ENCODE results near the gene ZNF74. TPM values are rescaled to one million over a fixed set of nuclear protein-coding genes. Genes with fewer than 3 reads are reported as not detected.

ZNF74 gene
- total and polyA plus RNA-seq, 2 experiments from 2014 or later, result 24.4 to 90.9 TPM

DNA sequence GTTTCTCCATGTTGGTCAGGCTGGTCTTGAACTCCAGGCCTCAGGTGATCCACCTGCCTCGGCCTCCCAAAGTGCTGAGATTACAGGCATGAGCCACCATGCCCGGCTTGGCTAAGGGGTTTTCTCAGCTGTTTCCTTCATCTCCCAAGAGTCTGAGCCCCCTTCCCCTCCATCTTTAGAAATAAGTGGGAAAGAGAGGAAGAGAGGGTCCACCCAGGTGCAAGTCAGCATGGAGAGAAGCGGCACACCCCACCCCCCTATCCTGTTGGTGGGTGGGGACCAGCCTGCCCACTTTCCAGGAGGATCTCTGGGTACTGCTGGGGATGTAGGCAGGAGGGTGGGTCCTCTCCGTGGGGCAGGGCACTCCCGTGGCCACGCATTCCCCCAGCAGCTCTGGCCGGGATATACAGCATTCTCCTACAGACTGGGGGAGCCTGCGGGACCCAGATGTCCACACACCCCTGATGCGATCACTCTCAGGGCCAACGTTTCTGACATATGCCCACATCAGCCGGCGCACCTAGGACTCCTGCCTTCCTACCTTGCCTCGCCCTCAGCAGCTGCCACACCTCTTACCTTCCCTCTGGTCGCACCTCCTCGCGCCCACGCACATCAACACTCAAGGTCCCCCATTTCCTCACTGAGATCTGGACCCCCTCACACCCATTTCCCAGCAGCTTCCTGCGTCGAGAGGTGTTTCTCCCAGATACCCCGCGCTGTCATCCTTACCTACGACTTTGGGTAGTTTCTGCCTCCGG is 34.7 kb downstream of the ZNF74 start:
- peaks cover 49% of the 10 kb centered on the region for H3K27me3 ChIP-seq
- TF ChIP-seq, protein P1, sequence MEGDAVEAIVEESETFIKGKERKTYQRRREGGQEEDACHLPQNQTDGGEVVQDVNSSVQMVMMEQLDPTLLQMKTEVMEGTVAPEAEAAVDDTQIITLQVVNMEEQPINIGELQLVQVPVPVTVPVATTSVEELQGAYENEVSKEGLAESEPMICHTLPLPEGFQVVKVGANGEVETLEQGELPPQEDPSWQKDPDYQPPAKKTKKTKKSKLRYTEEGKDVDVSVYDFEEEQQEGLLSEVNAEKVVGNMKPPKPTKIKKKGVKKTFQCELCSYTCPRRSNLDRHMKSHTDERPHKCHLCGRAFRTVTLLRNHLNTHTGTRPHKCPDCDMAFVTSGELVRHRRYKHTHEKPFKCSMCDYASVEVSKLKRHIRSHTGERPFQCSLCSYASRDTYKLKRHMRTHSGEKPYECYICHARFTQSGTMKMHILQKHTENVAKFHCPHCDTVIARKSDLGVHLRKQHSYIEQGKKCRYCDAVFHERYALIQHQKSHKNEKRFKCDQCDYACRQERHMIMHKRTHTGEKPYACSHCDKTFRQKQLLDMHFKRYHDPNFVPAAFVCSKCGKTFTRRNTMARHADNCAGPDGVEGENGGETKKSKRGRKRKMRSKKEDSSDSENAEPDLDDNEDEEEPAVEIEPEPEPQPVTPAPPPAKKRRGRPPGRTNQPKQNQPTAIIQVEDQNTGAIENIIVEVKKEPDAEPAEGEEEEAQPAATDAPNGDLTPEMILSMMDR (IDR thresholded peaks at IDR 0.05; ENCODE audit: low read depth, low read length), result no peak
- H3K4me3 ChIP-seq, result no peak overlapping the region
- H3K27ac ChIP-seq, result no peak overlapping the region
- H3K36me3 ChIP-seq, result peaks cover 3% of the 10 kb centered on the region
- peaks cover 7% of the 10 kb centered on the region for H3K4me1 ChIP-seq (ENCODE audit: low read depth)
- H3K9me3 ChIP-seq (ENCODE audit: low read depth), result no peaks in the 10 kb centered on the region
- no peak for DNase-seq (ENCODE audit: low read depth in 1 of 2, low spot score in 1 of 2)

DNA sequence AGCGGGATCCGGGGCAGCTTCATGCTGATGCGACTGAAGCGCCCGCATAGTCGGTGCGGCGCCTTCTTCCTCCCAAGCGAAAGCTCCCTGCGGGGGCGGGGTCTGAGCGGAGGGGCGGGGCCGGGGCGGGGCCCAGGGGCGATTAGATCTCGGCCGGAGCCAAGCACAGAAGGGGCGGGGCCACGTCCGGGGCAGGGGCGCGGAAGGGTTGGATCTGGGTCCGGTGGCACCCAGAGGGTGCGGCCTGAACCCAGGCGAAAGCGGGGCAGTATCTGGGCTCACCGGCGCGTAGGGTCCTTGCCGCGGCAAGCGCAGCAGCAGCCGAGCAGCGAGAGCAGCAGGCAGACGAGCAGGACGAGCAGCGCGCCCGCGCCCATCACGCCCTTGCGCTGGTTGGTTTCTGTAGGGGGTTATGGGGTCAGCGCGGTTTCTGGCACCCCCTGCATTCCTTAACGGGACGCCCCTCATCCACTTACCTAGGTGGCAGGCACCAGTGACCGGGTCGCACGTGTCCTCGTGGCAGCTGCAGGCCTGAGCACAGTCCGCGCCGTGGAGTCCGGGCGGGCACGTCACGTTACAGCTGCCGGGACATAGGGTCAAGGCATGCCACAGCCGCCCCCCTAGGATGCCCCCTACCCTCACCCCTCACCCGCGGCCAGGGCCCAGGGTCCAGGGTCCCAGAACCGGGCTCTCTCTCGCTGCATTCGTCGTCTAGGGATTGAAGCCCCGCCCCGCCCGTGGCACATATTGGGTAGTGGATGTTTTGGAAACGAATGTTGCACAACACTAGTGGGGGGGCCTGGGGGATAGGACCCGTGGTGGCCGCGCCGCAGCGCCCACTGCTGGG is 35.5 kb downstream of the ZNF74 start:
- peak in 1 of 2 donors; percentile 61 for DNase-seq (ENCODE audit: low read depth in 1 of 2, low spot score in 1 of 2)
- Histone ChIP-seq H3K9me3 (ENCODE audit: low read depth) (no peaks in the 10 kb centered on the region), H3K4me3 (peak overlapping the region; percentile 10), H3K27ac (no peak overlapping the region), H3K27me3 (peaks cover 51% of the 10 kb centered on the region), H3K4me1 (ENCODE audit: low read depth) (peaks cover 7% of the 10 kb centered on the region), H3K36me3 (peaks cover 3% of the 10 kb centered on the region)
- TF ChIP-seq, protein P1 (IDR thresholded peaks at IDR 0.05; ENCODE audit: low read depth, low read length), result no peak

- Histone ChIP-seq H3K27ac (no peak overlapping the region), H3K9me3 (ENCODE audit: low read depth) (no peaks in the 10 kb centered on the region), H3K27me3 (peaks cover 51% of the 10 kb centered on the region), H3K36me3 (peaks cover under 1% of the 10 kb centered on the region), H3K4me3 (no peak overlapping the region), H3K4me1 (ENCODE audit: low read depth) (peaks cover 7% of the 10 kb centered on the region)
- TF ChIP-seq, protein P1 (IDR thresholded peaks at IDR 0.05; ENCODE audit: low read depth, low read length), result no peak
- DNase-seq (ENCODE audit: low read depth in 1 of 2, low spot score in 1 of 2), result no peak
Observed at GRCh38 chr22:20430101-20430719, 36.3 kb downstream of the ZNF74 start.

GRCh38 chr22:20430720-20431510 is 37.0 kb downstream of the ZNF74 start:
- peak overlapping the region; percentile 22 for H3K4me3 ChIP-seq
- peaks cover 55% of the 10 kb centered on the region for H3K27me3 ChIP-seq

More at GRCh38 chr22:20430720-20431510, 37.0 kb downstream of the ZNF74 start:
- peak in 1 of 2 donors; percentile 80 for DNase-seq (ENCODE audit: low read depth in 1 of 2, low spot score in 1 of 2)
- Histone ChIP-seq H3K36me3 (no peaks in the 10 kb centered on the region), H3K4me1 (ENCODE audit: low read depth) (peaks cover 7% of the 10 kb centered on the region), H3K9me3 (ENCODE audit: low read depth) (no peaks in the 10 kb centered on the region), H3K27ac (no peak overlapping the region)
- TF ChIP-seq, protein P1 (IDR thresholded peaks at IDR 0.05; ENCODE audit: low read depth, low read length), result no peak
